HG03460 (cell line): ENCODE measurements around the gene TMEM121B.

Experiments
- ATAC-seq: cut with Tn5 transposase; IDR thresholded peaks from one replicate; pipeline ENCODE4 v1.9.1; 2021; ENCODE audit not compliant: unreplicated experiment

Gene TMEM121B

GRCh38 chr22:17112491-17113042 is 8.6 kb downstream of the TMEM121B start:
- no peak for ATAC-seq

GRCh38 chr22:17110791-17111550 is 10.2 kb downstream of the TMEM121B start:
- ATAC-seq: no peak

GRCh38 chr22:17109976-17110375 is 11.2 kb downstream of the TMEM121B start:
- ATAC-seq: no peak

GRCh38 chr22:17109113-17109865 is 11.9 kb downstream of the TMEM121B start:
- no peak for ATAC-seq

- ATAC-seq: no peak
Measured at GRCh38 chr22:17108256-17109112, 12.7 kb downstream of the TMEM121B start.

- no peak for ATAC-seq
Measured at GRCh38 chr22:17107547-17107810, 13.7 kb downstream of the TMEM121B start.

- no peak for ATAC-seq
Measured at GRCh38 chr22:17106785-17107546, 14.2 kb downstream of the TMEM121B start.

- no peak for ATAC-seq
Measured at GRCh38 chr22:17106161-17106784, 14.9 kb downstream of the TMEM121B start.

- no peak for ATAC-seq
Measured at GRCh38 chr22:17105143-17106129, 15.7 kb downstream of the TMEM121B start.

GRCh38 chr22:17104336-17104935 is 16.7 kb downstream of the TMEM121B start:
- ATAC-seq: no peak

GRCh38 chr22:17103351-17103750 is 17.8 kb downstream of the TMEM121B start:
- no peak for ATAC-seq

- ATAC-seq: no peak
Measured at GRCh38 chr22:17102297-17102667, 18.9 kb downstream of the TMEM121B start.

- no peak for ATAC-seq
Measured at GRCh38 chr22:17101475-17102296, 19.5 kb downstream of the TMEM121B start.

GRCh38 chr22:17100621-17101020 is 20.5 kb downstream of the TMEM121B start:
- no peak for ATAC-seq

GRCh38 chr22:17098379-17098819 is 22.8 kb downstream of the TMEM121B start:
- ATAC-seq: no peak

- no peak for ATAC-seq
Measured at GRCh38 chr22:17097701-17098100, 23.5 kb downstream of the TMEM121B start.

GRCh38 chr22:17097062-17097461 is 24.1 kb downstream of the TMEM121B start:
- ATAC-seq: no peak

GRCh38 chr22:17096071-17096470 is 25.1 kb downstream of the TMEM121B start:
- ATAC-seq: no peak
